ENCODE measurements around the gene CMTM3. TPM values are rescaled to one million over a fixed set of nuclear protein-coding genes. Genes with fewer than 3 reads are reported as not detected.
"Not testable (repeated sequence)": the region's sequence is repeated elsewhere in the genome, so short reads cannot be mapped to it uniquely, and the experiment has no call there.

Gene CMTM3
- total RNA-seq, 4 donors from 2014 or later, result 4.9 to 15.7 (median 11.3) TPM

GRCh38 chr16:66608241-66609138 is 4.0 kb downstream of the CMTM3 start:
- Histone ChIP-seq H3K27me3 (no peaks in the 10 kb centered on the region), H3K27ac (peak overlapping the region in 1 of 4 donors; percentile 55), H3K4me1 (peaks cover 0 to 31% (median 16%) of the 10 kb centered on the region in 4 donors), H3K9me3 (no peaks in the 10 kb centered on the region), H3K36me3 (peaks cover 0 to 37% (median 0%) of the 10 kb centered on the region in 3 donors), H3K4me3 (no peak overlapping the region)
- no peak for TF ChIP-seq POLR2A (IDR thresholded peaks at IDR 0.05)
- peak; percentile 54 to 91 (median 78) for TF ChIP-seq CTCF (IDR thresholded peaks at IDR 0.05)
- peak; percentile 65 to 94 (median 88) for DNase-seq

GRCh38 chr16:66609139-66609510 is 4.6 kb downstream of the CMTM3 start:
- TF ChIP-seq CTCF (IDR thresholded peaks at IDR 0.05), result no peak
- no peak for TF ChIP-seq POLR2A (IDR thresholded peaks at IDR 0.05)
- no peak for DNase-seq
- Histone ChIP-seq H3K4me1 (peaks cover 0 to 25% (median 16%) of the 10 kb centered on the region in 4 donors), H3K27ac (peak overlapping the region in 1 of 4 donors; percentile 55), H3K27me3 (no peaks in the 10 kb centered on the region), H3K36me3 (peaks cover 0 to 40% (median 0%) of the 10 kb centered on the region in 3 donors), H3K9me3 (no peaks in the 10 kb centered on the region), H3K4me3 (no peak overlapping the region)

- Histone ChIP-seq H3K27me3 (no peaks in the 10 kb centered on the region), H3K4me1 (peaks cover 0 to 17% (median 15%) of the 10 kb centered on the region in 4 donors), H3K4me3 (no peak overlapping the region), H3K36me3 (peaks cover 0 to 51% (median 0%) of the 10 kb centered on the region in 3 donors), H3K9me3 (no peaks in the 10 kb centered on the region), H3K27ac (no peak overlapping the region)
- TF ChIP-seq POLR2A (IDR thresholded peaks at IDR 0.05) (no peak), CTCF (IDR thresholded peaks at IDR 0.05) (no peak)
- DNase-seq, result no peak
Observed at GRCh38 chr16:66610111-66610820, 5.8 kb downstream of the CMTM3 start.

GRCh38 chr16:66611911-66612310 is 7.4 kb downstream of the CMTM3 start:
- not testable (repeated sequence) for H3K4me3 ChIP-seq, H3K27ac ChIP-seq, DNase-seq, H3K9me3 ChIP-seq, H3K27me3 ChIP-seq, H3K4me1 ChIP-seq
- H3K36me3 ChIP-seq, result peaks cover 0 to 55% (median 0%) of the 10 kb centered on the region in 3 donors

GRCh38 chr16:66612422-66612821 is 7.9 kb downstream of the CMTM3 start:
- no peak overlapping the region for H3K27ac ChIP-seq
- peaks cover 0 to 55% (median 0%) of the 10 kb centered on the region in 3 donors for H3K36me3 ChIP-seq

More at GRCh38 chr16:66612422-66612821, 7.9 kb downstream of the CMTM3 start:
- TF ChIP-seq CTCF (IDR thresholded peaks at IDR 0.05) (no peak), POLR2A (IDR thresholded peaks at IDR 0.05) (no peak)
- Histone ChIP-seq H3K4me1 (peaks cover 0 to 4% (median 0%) of the 10 kb centered on the region in 4 donors), H3K4me3 (no peak overlapping the region), H3K9me3 (no peaks in the 10 kb centered on the region), H3K27me3 (no peaks in the 10 kb centered on the region)
- no peak for DNase-seq
